GM19035 (cell line): ENCODE results near the gene PCBP2.
"Not testable (repeated sequence)": the region's sequence is repeated elsewhere in the genome, so short reads cannot be mapped to it uniquely, and the experiment has no call there.

ENCODE experiments used
- ATAC-seq: cut with Tn5 transposase; IDR thresholded peaks from one replicate; pipeline ENCODE4 v1.9.1; 2021; ENCODE audit not compliant: unreplicated experiment

Gene PCBP2

GRCh38 chr12:53467880-53468279, 16.0 kb downstream of the PCBP2 start:
- ATAC-seq: no peak

- no peak for ATAC-seq
Measured at GRCh38 chr12:53468282-53468681, 16.4 kb downstream of the PCBP2 start.

GRCh38 chr12:53472056-53472582, 20.2 kb downstream of the PCBP2 start:
- ATAC-seq: no peak

- no peak for ATAC-seq
Measured at GRCh38 chr12:53474077-53474476, 22.2 kb downstream of the PCBP2 start.

- ATAC-seq: no peak
Measured at GRCh38 chr12:53474819-53475218, 22.9 kb downstream of the PCBP2 start.

- no peak for ATAC-seq
Measured at GRCh38 chr12:53476769-53477209, 24.9 kb downstream of the PCBP2 start.

- no peak for ATAC-seq
Measured at GRCh38 chr12:53478865-53479264, 27.0 kb downstream of the PCBP2 start.

- no peak for ATAC-seq
Measured at GRCh38 chr12:53479331-53479730, 27.4 kb downstream of the PCBP2 start.

- ATAC-seq: no peak
Measured at GRCh38 chr12:53480491-53481442, 28.9 kb downstream of the PCBP2 start.

GRCh38 chr12:53481458-53481857, 29.6 kb downstream of the PCBP2 start:
- not testable (repeated sequence) for ATAC-seq

GRCh38 chr12:53481939-53482586, 30.2 kb downstream of the PCBP2 start:
- no peak for ATAC-seq

GRCh38 chr12:53482626-53483168, 30.8 kb downstream of the PCBP2 start:
- ATAC-seq: no peak

- ATAC-seq: no peak
Measured at GRCh38 chr12:53483225-53483978, 31.5 kb downstream of the PCBP2 start.

GRCh38 chr12:53483979-53484377, 32.1 kb downstream of the PCBP2 start:
- ATAC-seq: no peak

GRCh38 chr12:53484686-53485575, 33.0 kb downstream of the PCBP2 start:
- ATAC-seq: no peak

- no peak for ATAC-seq
Measured at GRCh38 chr12:53485955-53486735, 34.2 kb downstream of the PCBP2 start.

GRCh38 chr12:53486736-53487487, 35.0 kb downstream of the PCBP2 start:
- ATAC-seq: no peak

GRCh38 chr12:53489242-53489864, 37.5 kb downstream of the PCBP2 start:
- no peak for ATAC-seq
